Breast epithelium (tissue), 3 donors: Measurements from ENCODE around the gene TMEM141.

Experiments
- POLR2A ChIP-seq: fragments of 450-650 bp; IDR thresholded peaks from one replicate; pipeline ENCODE4 v1.6.1; 2016; ENCODE audit warnings: antibody characterized with exemption, mild to moderate bottlenecking, moderate library complexity
- POLR2AphosphoS5 ChIP-seq, 3 donors: sonication (generic); formaldehyde crosslinking; IDR thresholded peaks; one replicate each; pipeline ENCODE4 v1.6.1; 2017; ENCODE audit warnings: antibody characterized with exemption in 3 of 3
- TF ChIP-seq, protein P1 (sequence below), 3 donors: fragments of 450-650 bp; IDR thresholded peaks; one replicate each; pipeline ENCODE4 v1.5.1; 2016 to 2017; ENCODE audit warnings: antibody characterized with exemption in 3 of 3, mild to moderate bottlenecking in 3 of 3, moderate library complexity in 3 of 3

DNA sequence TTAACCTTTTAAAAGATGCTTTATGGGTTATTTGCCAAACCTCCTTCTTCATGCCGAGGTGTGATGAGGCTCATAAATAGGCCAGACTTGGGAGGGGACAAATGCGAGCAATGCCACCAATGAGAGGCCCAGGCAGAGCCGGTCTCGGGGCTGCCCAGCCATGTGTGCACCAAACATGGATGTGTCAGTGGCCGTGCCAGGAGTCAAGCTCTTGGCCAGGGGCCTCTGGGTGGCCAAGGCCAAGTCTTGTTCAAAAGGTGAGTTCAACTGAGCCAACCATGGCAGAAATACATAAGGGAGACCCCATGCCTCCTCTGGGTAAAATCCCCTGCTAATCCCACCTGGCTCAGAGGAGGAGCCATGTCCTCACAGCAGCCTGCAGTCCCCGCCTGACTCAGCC lies 16.0 kb upstream of the TMEM141 start:
- TF ChIP-seq, protein P1, sequence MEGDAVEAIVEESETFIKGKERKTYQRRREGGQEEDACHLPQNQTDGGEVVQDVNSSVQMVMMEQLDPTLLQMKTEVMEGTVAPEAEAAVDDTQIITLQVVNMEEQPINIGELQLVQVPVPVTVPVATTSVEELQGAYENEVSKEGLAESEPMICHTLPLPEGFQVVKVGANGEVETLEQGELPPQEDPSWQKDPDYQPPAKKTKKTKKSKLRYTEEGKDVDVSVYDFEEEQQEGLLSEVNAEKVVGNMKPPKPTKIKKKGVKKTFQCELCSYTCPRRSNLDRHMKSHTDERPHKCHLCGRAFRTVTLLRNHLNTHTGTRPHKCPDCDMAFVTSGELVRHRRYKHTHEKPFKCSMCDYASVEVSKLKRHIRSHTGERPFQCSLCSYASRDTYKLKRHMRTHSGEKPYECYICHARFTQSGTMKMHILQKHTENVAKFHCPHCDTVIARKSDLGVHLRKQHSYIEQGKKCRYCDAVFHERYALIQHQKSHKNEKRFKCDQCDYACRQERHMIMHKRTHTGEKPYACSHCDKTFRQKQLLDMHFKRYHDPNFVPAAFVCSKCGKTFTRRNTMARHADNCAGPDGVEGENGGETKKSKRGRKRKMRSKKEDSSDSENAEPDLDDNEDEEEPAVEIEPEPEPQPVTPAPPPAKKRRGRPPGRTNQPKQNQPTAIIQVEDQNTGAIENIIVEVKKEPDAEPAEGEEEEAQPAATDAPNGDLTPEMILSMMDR (IDR thresholded peaks at IDR 0.05) = no peak
- TF ChIP-seq POLR2A (no peak), POLR2AphosphoS5 (IDR thresholded peaks at IDR 0.05) (no peak)
